ENCODE results near the gene EIF3F. TPM values are rescaled to one million over a fixed set of nuclear protein-coding genes. Genes with fewer than 3 reads are reported as not detected.

EIF3F gene
- total and polyA plus RNA-seq, 9 of the 15 experiments (the other 6 are each of a cell fraction or from before 2014, with no cell fraction given) = 50.1 to 259 (median 135) TPM

- Histone ChIP-seq H3K9me3 (replicated peaks; ENCODE audit: control insufficient read depth, insufficient read depth, low read depth, low read length) (no peaks in the 10 kb centered on the region), H3K4me3 (no peak overlapping the region), H3K27me3 (ENCODE audit: control insufficient read depth in 2 of 2, insufficient read depth in 2 of 2, low read length in 2 of 2) (peaks cover 5 to 31% of the 10 kb centered on the region in 2 experiments; a peak in 4 of 5 replicates), H3K9me1 (ENCODE audit: control insufficient read depth, insufficient read depth, low read length) (no peaks in the 10 kb centered on the region), H4K20me1 (replicated peaks; ENCODE audit: control insufficient read depth, insufficient read depth, low read length) (no peaks in the 10 kb centered on the region), H2AFZ (ENCODE audit: low read depth, low read length) (no peak overlapping the region), H3K36me3 (ENCODE audit: control insufficient read depth, insufficient read depth, low read length) (no peaks in the 10 kb centered on the region), H3K9ac (ENCODE audit: insufficient read depth in 1 of 2, low read depth in 2 of 2, low read length in 2 of 2) (no peak overlapping the region), H3K27ac (ENCODE audit: extremely low read depth, low read depth, low read length) (no peak overlapping the region), H3K4me1 (replicated peaks in 1 of 2; ENCODE audit: control insufficient read depth in 2 of 2, insufficient read depth in 2 of 2, low read length in 2 of 2) (peaks cover 0 to 3% of the 10 kb centered on the region in 2 experiments; a peak in 1 of 5 replicates), H3K79me2 (ENCODE audit: control insufficient read depth, insufficient read depth, low read length) (no peaks in the 10 kb centered on the region), H3K4me2 (ENCODE audit: insufficient read depth, low read length) (no peak overlapping the region)
- 5% methylated on average over 4 of the region's 5 CpGs for WGBS (ENCODE audit: insufficient coverage, low coverage, missing lambda C conversion rate)
- DNase-seq (ENCODE audit: extremely low read depth in 1 of 4, low spot score in 3 of 4) (no peak), FAIRE-seq (no peak), ATAC-seq (no peak)
- in situ Hi-C loops (cut with MboI) = no loop called here
- no TSS peak for BruUV-seq (replicated peaks)
- CTCF ChIA-PET (ENCODE audit: low intra/inter-chr PET ratio) = no interaction called here
- intact Hi-C loops (cut with micrococcal nuclease) = no loop called here
- TF ChIP-seq SIN3B (IDR thresholded peaks at IDR 0.05; ENCODE audit: low read depth) (no peak), ARHGAP35 (IDR thresholded peaks at IDR 0.05; ENCODE audit: partially characterized antibody) (no peak), HNRNPLL (IDR thresholded peaks at IDR 0.05; ENCODE audit: low read depth, low read length, poor library complexity, severe bottlenecking) (no peak), ARID4B (CRISPR knock-in tag; IDR thresholded peaks at IDR 0.05) (no peak), SRSF7 (optimal IDR thresholded peaks at IDR 0.05; ENCODE audit: low read depth, low read length) (no peak), POLR2AphosphoS5 (IDR thresholded peaks at IDR 0.05; ENCODE audit: control insufficient read depth, insufficient read depth, low read depth, low read length) (no peak), GABPB1 (CRISPR knock-in tag; IDR thresholded peaks at IDR 0.05) (no peak), RBM25 (IDR thresholded peaks at IDR 0.05; ENCODE audit: low read depth, low read length, severe bottlenecking) (no peak), RUNX1 (IDR thresholded peaks at IDR 0.05; ENCODE audit: low read depth) (no peak)
- TF ChIP-seq, protein P1, sequence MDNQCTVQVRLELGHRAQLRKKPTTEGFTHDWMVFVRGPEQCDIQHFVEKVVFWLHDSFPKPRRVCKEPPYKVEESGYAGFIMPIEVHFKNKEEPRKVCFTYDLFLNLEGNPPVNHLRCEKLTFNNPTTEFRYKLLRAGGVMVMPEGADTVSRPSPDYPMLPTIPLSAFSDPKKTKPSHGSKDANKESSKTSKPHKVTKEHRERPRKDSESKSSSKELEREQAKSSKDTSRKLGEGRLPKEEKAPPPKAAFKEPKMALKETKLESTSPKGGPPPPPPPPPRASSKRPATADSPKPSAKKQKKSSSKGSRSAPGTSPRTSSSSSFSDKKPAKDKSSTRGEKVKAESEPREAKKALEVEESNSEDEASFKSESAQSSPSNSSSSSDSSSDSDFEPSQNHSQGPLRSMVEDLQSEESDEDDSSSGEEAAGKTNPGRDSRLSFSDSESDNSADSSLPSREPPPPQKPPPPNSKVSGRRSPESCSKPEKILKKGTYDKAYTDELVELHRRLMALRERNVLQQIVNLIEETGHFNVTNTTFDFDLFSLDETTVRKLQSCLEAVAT (IDR thresholded peaks at IDR 0.05) = no peak
- POLR2A ChIA-PET = interaction anchor here (1.2 kb wide), 1 partner anchor 8 kb away, joined by 3 read pairs; no protein-coding TSS in a partner anchor
These were observed 26.7 kb downstream of the EIF3F start for GRCh38 chr11:8013833-8014232.

Data from K562 (cell line).